Gastroesophageal sphincter (tissue), 4 donors: ENCODE results near the gene WDR54. TPM values are rescaled to one million over a fixed set of nuclear protein-coding genes. Genes with fewer than 3 reads are reported as not detected.

Experiments used
- ATAC-seq: fragments of 150-250 bp; one replicate; pipeline ENCODE4 v1.9.1; 2016; ENCODE audit warnings: mild to moderate bottlenecking, moderate library complexity
- H3K27ac ChIP-seq, 4 donors: fragments of 200-600 bp; sonication (generic) in 3 of 4; 1 replicate in 3 of 4; 2 replicates in 1 of 4; pipeline ENCODE4 v1.5.1; 2016 to 2019
- H3K27me3 ChIP-seq: fragments of 200-600 bp; sonication (generic); one replicate; pipeline ENCODE4 v1.5.1; 2019
- H3K36me3 ChIP-seq, 2 donors: fragments of 200-600 bp; sonication (generic); one replicate each; pipeline ENCODE4 v1.5.1; 2019; ENCODE audit warnings: control low read depth in 1 of 2
- H3K4me1 ChIP-seq, 3 donors: fragments of 200-600 bp; sonication (generic); 1 replicate in 2 of 3; 2 replicates in 1 of 3; pipeline ENCODE4 v1.5.1; 2016 to 2019; ENCODE audit warnings: control low read depth in 2 of 3
- H3K4me3 ChIP-seq, 2 donors: fragments of 200-600 bp; sonication (generic); one replicate each; pipeline ENCODE4 v1.5.1; 2019; ENCODE audit warnings: mild to moderate bottlenecking in 1 of 2, moderate library complexity in 1 of 2
- H3K9me3 ChIP-seq, 3 donors: fragments of 200-600 bp; sonication (generic); one replicate each; pipeline ENCODE4 v1.5.1; 2017 to 2019; ENCODE audit warnings: control low read depth in 2 of 3
- CTCF ChIP-seq, 4 experiments: fragments of 200-600 bp in 2 of 4; fragments of 450-650 bp in 2 of 4; sonication (generic) in 1 of 4; IDR thresholded peaks; one replicate each; pipeline ENCODE4 v1.5.1; 2017 to 2019; ENCODE audit warnings: antibody characterized with exemption in 4 of 4, mild to moderate bottlenecking in 2 of 4, moderate library complexity in 2 of 4
- EP300 ChIP-seq: sonication (generic); formaldehyde crosslinking; IDR thresholded peaks from one replicate; pipeline ENCODE4 v1.6.1; 2017; ENCODE audit warnings: antibody characterized with exemption, mild to moderate bottlenecking
- POLR2A ChIP-seq, 2 donors: fragments of 450-650 bp; IDR thresholded peaks; one replicate each; pipeline ENCODE4 v1.6.1; 2017; ENCODE audit warnings: antibody characterized with exemption in 2 of 2, mild to moderate bottlenecking in 2 of 2, moderate library complexity in 1 of 2
- POLR2AphosphoS5 ChIP-seq: sonication (generic); formaldehyde crosslinking; IDR thresholded peaks from one replicate; pipeline ENCODE4 v1.6.1; 2017; ENCODE audit warnings: antibody characterized with exemption
- WGBS, 2 donors: methylation state at CpG; one replicate each; pipeline ENCODE4 v1.1.5; 2018; ENCODE audit warnings: low coverage in 1 of 2; 5-methylcytosine and 5-hydroxymethylcytosine counted together
- total RNA-seq, 4 donors: library from RNA; depleted of rRNA; stranded (reverse); fragments of >200 nt; gene quantifications; one replicate each; pipeline ENCODE4 v1.1.0, GENCODE V29; 2016

WDR54 gene
- total RNA-seq, 4 donors from 2014 or later, result 4.2 to 12.4 (median 8.8) TPM

- ATAC-seq, result no peak
- H3K4me3 ChIP-seq, result no peak overlapping the region
- H3K36me3 ChIP-seq, result no peaks in the 10 kb centered on the region
- 88 to 95% methylated on average over 2 of the region's 2 CpGs for WGBS, 2 donors
- TF ChIP-seq POLR2A (IDR thresholded peaks at IDR 0.05) (no peak), POLR2AphosphoS5 (no peak), CTCF (IDR thresholded peaks at IDR 0.05) (no peak), EP300 (no peak)
- no peak overlapping the region for H3K27ac ChIP-seq
- no peaks in the 10 kb centered on the region for H3K9me3 ChIP-seq
- no peaks in the 10 kb centered on the region for H3K27me3 ChIP-seq
- peaks cover 0 to 6% (median 0%) of the 10 kb centered on the region in 3 donors for H3K4me1 ChIP-seq
Measured at GRCh38 chr2:74396149-74396548, 25.4 kb upstream of the WDR54 start.

- Histone ChIP-seq H3K27ac (no peak overlapping the region), H3K9me3 (no peaks in the 10 kb centered on the region), H3K4me1 (no peaks in the 10 kb centered on the region), H3K36me3 (no peaks in the 10 kb centered on the region), H3K27me3 (no peaks in the 10 kb centered on the region), H3K4me3 (no peak overlapping the region)
- no peak for ATAC-seq
- TF ChIP-seq CTCF (IDR thresholded peaks at IDR 0.05) (peak in 3 of 4 experiments; percentile 8 to 45 (median 37)), EP300 (no peak), POLR2A (IDR thresholded peaks at IDR 0.05) (no peak)
Measured at GRCh38 chr2:74399785-74400184, 21.7 kb upstream of the WDR54 start.

- Histone ChIP-seq H3K36me3 (no peaks in the 10 kb centered on the region), H3K4me3 (no peak overlapping the region), H3K4me1 (no peaks in the 10 kb centered on the region), H3K27ac (no peak overlapping the region), H3K9me3 (no peaks in the 10 kb centered on the region), H3K27me3 (no peaks in the 10 kb centered on the region)
- ATAC-seq, result no peak
- WGBS, 2 donors, result 50 to 60% methylated on average over 1 of the region's 2 CpGs
- TF ChIP-seq CTCF (IDR thresholded peaks at IDR 0.05), result no peak
- no peak for TF ChIP-seq POLR2AphosphoS5
- no peak for TF ChIP-seq POLR2A (IDR thresholded peaks at IDR 0.05)
- no peak for TF ChIP-seq EP300
Measured at GRCh38 chr2:74401891-74402290, 19.6 kb upstream of the WDR54 start.

GRCh38 chr2:74406035-74406434 is 15.5 kb upstream of the WDR54 start:
- TF ChIP-seq POLR2AphosphoS5 (no peak), EP300 (no peak), POLR2A (IDR thresholded peaks at IDR 0.05) (no peak), CTCF (IDR thresholded peaks at IDR 0.05) (no peak)

GRCh38 chr2:74407682-74408081 is 13.8 kb upstream of the WDR54 start:
- no peaks in the 10 kb centered on the region for H3K9me3 ChIP-seq

More at GRCh38 chr2:74406035-74406434, 15.5 kb upstream of the WDR54 start:
- no peak overlapping the region for H3K4me3 ChIP-seq
- ATAC-seq, result no peak
- H3K27ac ChIP-seq, result no peak overlapping the region
- H3K9me3 ChIP-seq, result no peaks in the 10 kb centered on the region
- no peaks in the 10 kb centered on the region for H3K4me1 ChIP-seq
- H3K36me3 ChIP-seq, result no peaks in the 10 kb centered on the region
- no peaks in the 10 kb centered on the region for H3K27me3 ChIP-seq

More at GRCh38 chr2:74407682-74408081, 13.8 kb upstream of the WDR54 start:
- TF ChIP-seq POLR2A (IDR thresholded peaks at IDR 0.05) (no peak), POLR2AphosphoS5 (no peak), EP300 (no peak), CTCF (IDR thresholded peaks at IDR 0.05) (no peak)
- H3K36me3 ChIP-seq, result no peaks in the 10 kb centered on the region
- no peak overlapping the region for H3K4me3 ChIP-seq
- ATAC-seq, result no peak
- no peaks in the 10 kb centered on the region for H3K4me1 ChIP-seq
- no peak overlapping the region for H3K27ac ChIP-seq
- WGBS, 2 donors, result 57 to 61% methylated on average over 3 to 5 of the region's 5 CpGs
- H3K27me3 ChIP-seq, result no peaks in the 10 kb centered on the region
